ENCODE data around the gene SDR9C7.

The SDR9C7 gene

GRCh38 chr12:56873382-56873781, 60.8 kb downstream of the SDR9C7 start:
- no peak for DNase-seq (ENCODE audit: low read depth)

All from activated T-helper 9 cell treated with anti-CD3 and anti-CD28 coated beads, Interleukin-2, amount 50 U/mL, for 16 hours (primary cell).